Adrenal gland (tissue), 5 donors: ENCODE measurements around the gene IL17RC.

Source experiments
- CTCF ChIP-seq, 6 experiments: fragments of 450-650 bp in 4 of 6; fragments of 200-600 bp in 2 of 6; sonication (generic) in 1 of 6; IDR thresholded peaks; 1 replicate in 5 of 6; 2 replicates in 1 of 6; pipeline versions ENCODE4 v1.5.1 to v1.8.0; 2016 to 2021; ENCODE audit warnings: antibody characterized with exemption in 6 of 6, mild to moderate bottlenecking in 2 of 6, moderate library complexity in 1 of 6
- POLR2A ChIP-seq, 2 donors: fragments of 450-650 bp; IDR thresholded peaks; one replicate each; pipeline ENCODE4 v1.6.1; 2017; ENCODE audit warnings: antibody characterized with exemption in 2 of 2, mild to moderate bottlenecking in 2 of 2, moderate library complexity in 1 of 2
- donor health status: DM: no; HTN: no; CAD: no.

GRCh38 chr3:9949115-9949514 lies 32.2 kb downstream of the IL17RC start:
- TF ChIP-seq POLR2A (IDR thresholded peaks at IDR 0.05) (no peak), CTCF (IDR thresholded peaks at IDR 0.05) (no peak)
